GM21526 (cell line): ENCODE results near the gene ASXL3.

ENCODE experiments used
- ATAC-seq: cut with Tn5 transposase; IDR thresholded peaks from one replicate; pipeline ENCODE4 v1.9.1; 2021; ENCODE audit warnings: moderate library complexity; ENCODE audit not compliant: unreplicated experiment, low FRiP score

Gene ASXL3

GRCh38 chr18:33580546-33580945, 2.5 kb downstream of the ASXL3 start:
- ATAC-seq = no peak

GRCh38 chr18:33581856-33582255, 3.8 kb downstream of the ASXL3 start:
- ATAC-seq = no peak

- ATAC-seq = no peak
Observed at GRCh38 chr18:33583901-33584300, 5.9 kb downstream of the ASXL3 start.

GRCh38 chr18:33584548-33585430, 6.8 kb downstream of the ASXL3 start:
- no peak for ATAC-seq

- no peak for ATAC-seq
Observed at GRCh38 chr18:33585431-33585775, 7.4 kb downstream of the ASXL3 start.

GRCh38 chr18:33588361-33588760, 10.3 kb downstream of the ASXL3 start:
- ATAC-seq = no peak

- no peak for ATAC-seq
Observed at GRCh38 chr18:33593261-33593660, 15.2 kb downstream of the ASXL3 start.

- ATAC-seq = no peak
Observed at GRCh38 chr18:33594799-33595198, 16.8 kb downstream of the ASXL3 start.

- ATAC-seq = no peak
Observed at GRCh38 chr18:33596178-33596854, 18.3 kb downstream of the ASXL3 start.

- ATAC-seq = no peak
Observed at GRCh38 chr18:33600846-33601245, 22.8 kb downstream of the ASXL3 start.

GRCh38 chr18:33603454-33603853, 25.4 kb downstream of the ASXL3 start:
- ATAC-seq = no peak

- no peak for ATAC-seq
Observed at GRCh38 chr18:33605250-33605649, 27.2 kb downstream of the ASXL3 start.

GRCh38 chr18:33606621-33607020, 28.6 kb downstream of the ASXL3 start:
- ATAC-seq = no peak

GRCh38 chr18:33611525-33612135, 33.6 kb downstream of the ASXL3 start:
- no peak for ATAC-seq

- no peak for ATAC-seq
Observed at GRCh38 chr18:33612632-33613031, 34.6 kb downstream of the ASXL3 start.

- ATAC-seq = no peak
Observed at GRCh38 chr18:33616556-33616955, 38.5 kb downstream of the ASXL3 start.

- ATAC-seq = no peak
Observed at GRCh38 chr18:33627114-33627513, 49.1 kb downstream of the ASXL3 start.

GRCh38 chr18:33630476-33630875, 52.5 kb downstream of the ASXL3 start:
- ATAC-seq = no peak

- no peak for ATAC-seq
Observed at GRCh38 chr18:33641141-33641540, 63.1 kb downstream of the ASXL3 start.

- ATAC-seq = no peak
Observed at GRCh38 chr18:33644494-33644893, 66.5 kb downstream of the ASXL3 start.

- ATAC-seq = no peak
Observed at GRCh38 chr18:33647365-33647764, 69.3 kb downstream of the ASXL3 start.

GRCh38 chr18:33652635-33653034, 74.6 kb downstream of the ASXL3 start:
- ATAC-seq = no peak
